Peyer's patch (tissue), 4 donors: ENCODE measurements around the gene MEF2D.

Source experiments
- POLR2A ChIP-seq, 2 donors: fragments of 450-650 bp; IDR thresholded peaks; one replicate each; pipeline ENCODE4 v1.5.1; 2017; ENCODE audit warnings: antibody characterized with exemption in 2 of 2, mild to moderate bottlenecking in 2 of 2, moderate library complexity in 2 of 2
- TF ChIP-seq, protein P1 (sequence below), 6 experiments: fragments of 450-650 bp in 4 of 6; fragments of 200-600 bp in 2 of 6; sonication (generic) in 1 of 6; IDR thresholded peaks; one replicate each; pipeline ENCODE4 v1.5.1; 2017 to 2019; ENCODE audit warnings: antibody characterized with exemption in 6 of 6, mild to moderate bottlenecking in 3 of 6, moderate library complexity in 1 of 6

DNA sequence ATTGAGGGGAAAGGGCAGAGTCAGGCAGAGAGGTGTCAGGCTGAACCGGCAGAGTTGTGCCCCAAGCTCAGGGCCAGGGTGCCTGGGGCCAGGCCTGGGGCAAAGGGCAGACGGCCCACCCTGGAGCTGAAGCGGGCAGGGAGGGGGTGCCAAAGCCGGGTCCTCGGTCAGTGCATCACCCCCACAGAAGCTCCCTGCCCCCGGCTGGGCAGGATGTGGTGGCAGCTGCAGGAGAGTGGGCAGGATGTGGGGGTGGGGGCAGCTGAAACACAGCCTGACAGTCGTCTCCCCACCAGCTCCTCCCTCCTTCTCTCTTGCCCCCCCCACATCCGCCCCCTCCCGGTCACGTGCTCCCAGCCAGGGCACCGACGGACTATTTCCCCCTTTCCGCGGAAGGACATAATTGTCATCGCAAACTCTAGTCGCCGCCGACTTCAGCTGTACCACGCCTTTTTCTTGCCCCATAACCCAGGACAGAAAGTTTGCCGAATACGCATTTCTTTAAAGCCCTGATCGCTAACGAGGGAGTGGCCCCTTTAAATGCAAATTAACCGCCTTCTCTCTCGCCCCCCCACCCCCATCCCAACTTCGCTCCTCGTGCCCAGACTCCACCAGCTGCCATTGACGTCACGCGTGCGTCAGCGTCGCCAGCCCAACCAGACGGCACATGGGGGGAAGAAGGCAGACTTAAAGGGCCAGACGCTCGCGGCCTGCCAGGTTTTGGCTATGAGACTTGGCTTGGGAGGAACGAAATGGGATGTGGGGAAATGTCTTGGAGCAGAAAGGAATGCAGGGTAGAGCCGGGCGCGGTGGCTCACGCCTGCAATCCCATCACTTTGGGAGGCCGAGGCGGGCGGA lies 4.5 kb upstream of the MEF2D start:
- TF ChIP-seq, protein P1, sequence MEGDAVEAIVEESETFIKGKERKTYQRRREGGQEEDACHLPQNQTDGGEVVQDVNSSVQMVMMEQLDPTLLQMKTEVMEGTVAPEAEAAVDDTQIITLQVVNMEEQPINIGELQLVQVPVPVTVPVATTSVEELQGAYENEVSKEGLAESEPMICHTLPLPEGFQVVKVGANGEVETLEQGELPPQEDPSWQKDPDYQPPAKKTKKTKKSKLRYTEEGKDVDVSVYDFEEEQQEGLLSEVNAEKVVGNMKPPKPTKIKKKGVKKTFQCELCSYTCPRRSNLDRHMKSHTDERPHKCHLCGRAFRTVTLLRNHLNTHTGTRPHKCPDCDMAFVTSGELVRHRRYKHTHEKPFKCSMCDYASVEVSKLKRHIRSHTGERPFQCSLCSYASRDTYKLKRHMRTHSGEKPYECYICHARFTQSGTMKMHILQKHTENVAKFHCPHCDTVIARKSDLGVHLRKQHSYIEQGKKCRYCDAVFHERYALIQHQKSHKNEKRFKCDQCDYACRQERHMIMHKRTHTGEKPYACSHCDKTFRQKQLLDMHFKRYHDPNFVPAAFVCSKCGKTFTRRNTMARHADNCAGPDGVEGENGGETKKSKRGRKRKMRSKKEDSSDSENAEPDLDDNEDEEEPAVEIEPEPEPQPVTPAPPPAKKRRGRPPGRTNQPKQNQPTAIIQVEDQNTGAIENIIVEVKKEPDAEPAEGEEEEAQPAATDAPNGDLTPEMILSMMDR (IDR thresholded peaks at IDR 0.05): peak in 1 of 6 experiments; percentile 31
- peak; percentile 37 to 74 for TF ChIP-seq POLR2A (IDR thresholded peaks at IDR 0.05)
